Measurements from ENCODE around the gene ANKRD36C. TPM values are rescaled to one million over a fixed set of nuclear protein-coding genes. Genes with fewer than 3 reads are reported as not detected.
"Not testable (repeated sequence)": the region's sequence is repeated elsewhere in the genome, so short reads cannot be mapped to it uniquely, and the experiment has no call there.

The ANKRD36C gene
- total and polyA plus RNA-seq, 9 of the 15 experiments (the other 6 are each of a cell fraction or from before 2014, with no cell fraction given): 4.4 to 51.6 (median 11.9) TPM

DNA sequence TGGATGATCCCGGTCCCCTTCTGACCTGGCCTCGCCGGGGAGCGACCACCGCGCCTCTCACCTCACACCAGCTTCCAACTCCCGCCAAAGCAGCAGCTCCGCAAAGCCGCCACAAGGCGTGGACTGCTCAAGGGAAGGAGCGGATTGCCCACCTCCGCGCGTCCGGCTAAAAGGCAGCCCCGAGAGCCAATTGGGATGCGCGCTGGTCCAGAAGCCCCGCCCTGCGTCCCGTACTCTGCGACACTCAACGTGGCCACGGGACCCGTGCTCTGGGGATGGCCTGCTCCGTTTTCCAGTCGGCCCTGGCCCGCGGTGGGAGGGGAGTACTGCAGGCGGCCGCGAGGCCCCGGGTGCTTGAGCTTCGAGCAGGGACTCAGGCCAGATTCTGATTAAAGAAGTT, 43.2 kb upstream of the ANKRD36C start, which contains the start of gene GPAT2:
GPAT2 (minus strand) TSS at position 125 of the 400 bp plus-strand sequence. CDS start 2,557 bp downstream, outside the sequence.
- H2AFZ ChIP-seq (ENCODE audit: low read depth, low read length); H3K79me2 ChIP-seq (ENCODE audit: control insufficient read depth, insufficient read depth, low read length); H4K20me1 ChIP-seq (replicated peaks; ENCODE audit: control insufficient read depth, insufficient read depth, low read length); H3K27ac ChIP-seq (ENCODE audit: extremely low read depth, low read depth, low read length); H3K36me3 ChIP-seq (ENCODE audit: control insufficient read depth, insufficient read depth, low read length); BruUV-seq (replicated peaks); H3K4me1 ChIP-seq (replicated peaks in 1 of 2; ENCODE audit: control insufficient read depth in 2 of 2, insufficient read depth in 2 of 2, low read length in 2 of 2); H3K27me3 ChIP-seq (ENCODE audit: control insufficient read depth in 2 of 2, insufficient read depth in 2 of 2, low read length in 2 of 2); DNase-seq (ENCODE audit: extremely low read depth in 1 of 4, low spot score in 3 of 4); FAIRE-seq; H3K9me1 ChIP-seq (ENCODE audit: control insufficient read depth, insufficient read depth, low read length); POLR2A ChIA-PET; CTCF ChIA-PET (ENCODE audit: low intra/inter-chr PET ratio); H3K9ac ChIP-seq (ENCODE audit: insufficient read depth in 1 of 2, low read depth in 2 of 2, low read length in 2 of 2); H3K4me3 ChIP-seq; intact Hi-C loops (cut with micrococcal nuclease); H3K4me2 ChIP-seq (ENCODE audit: insufficient read depth, low read length); H3K9me3 ChIP-seq (replicated peaks; ENCODE audit: control insufficient read depth, insufficient read depth, low read depth, low read length): not testable (repeated sequence)
- no CpG with 5 or more reads among the region's 34 CpGs for WGBS (ENCODE audit: insufficient coverage, low coverage, missing lambda C conversion rate)
- in situ Hi-C loops (cut with MboI): loop anchor here (10.0 kb wide), 1 partner anchor 640 kb away; no protein-coding TSS in a partner anchor
- ATAC-seq: peak; percentile 32

DNA sequence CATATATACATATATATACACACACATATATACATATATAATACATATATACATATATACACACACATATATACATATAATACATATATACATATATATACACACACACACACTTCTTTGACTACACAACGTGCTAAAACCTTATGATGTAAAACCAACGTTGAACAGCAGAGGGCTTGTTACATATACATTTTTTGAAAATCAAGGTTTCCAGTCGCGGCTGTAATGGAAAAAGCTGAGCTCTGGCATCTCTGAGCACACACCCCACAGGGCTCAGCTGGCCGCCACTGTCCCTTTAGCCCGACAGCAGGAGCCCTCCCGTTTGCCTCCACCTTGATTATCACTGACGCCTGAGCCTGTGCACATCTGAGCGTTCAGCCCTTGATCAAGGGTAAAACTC, 42.4 kb upstream of the ANKRD36C start:
- ATAC-seq (peak; percentile 59), FAIRE-seq (peak; percentile 29)
- in situ Hi-C loops (cut with MboI): loop anchor here (10.0 kb wide), 1 partner anchor 639 kb away; no protein-coding TSS in a partner anchor
- H3K4me1 ChIP-seq (replicated peaks in 1 of 2; ENCODE audit: control insufficient read depth in 2 of 2, insufficient read depth in 2 of 2, low read length in 2 of 2); H3K4me3 ChIP-seq; H3K36me3 ChIP-seq (ENCODE audit: control insufficient read depth, insufficient read depth, low read length); H3K27ac ChIP-seq (ENCODE audit: extremely low read depth, low read depth, low read length); H3K27me3 ChIP-seq (ENCODE audit: control insufficient read depth in 2 of 2, insufficient read depth in 2 of 2, low read length in 2 of 2); H2AFZ ChIP-seq (ENCODE audit: low read depth, low read length); POLR2A ChIA-PET; intact Hi-C loops (cut with micrococcal nuclease); DNase-seq (ENCODE audit: extremely low read depth in 1 of 4, low spot score in 3 of 4); H3K79me2 ChIP-seq (ENCODE audit: control insufficient read depth, insufficient read depth, low read length); CTCF ChIA-PET (ENCODE audit: low intra/inter-chr PET ratio); BruUV-seq (replicated peaks); H3K9me1 ChIP-seq (ENCODE audit: control insufficient read depth, insufficient read depth, low read length); H4K20me1 ChIP-seq (replicated peaks; ENCODE audit: control insufficient read depth, insufficient read depth, low read length); H3K9me3 ChIP-seq (replicated peaks; ENCODE audit: control insufficient read depth, insufficient read depth, low read depth, low read length); H3K9ac ChIP-seq (ENCODE audit: insufficient read depth in 1 of 2, low read depth in 2 of 2, low read length in 2 of 2); H3K4me2 ChIP-seq (ENCODE audit: insufficient read depth, low read length): not testable (repeated sequence)
- WGBS (ENCODE audit: insufficient coverage, low coverage, missing lambda C conversion rate): no CpG with 5 or more reads among the region's 9 CpGs

DNA sequence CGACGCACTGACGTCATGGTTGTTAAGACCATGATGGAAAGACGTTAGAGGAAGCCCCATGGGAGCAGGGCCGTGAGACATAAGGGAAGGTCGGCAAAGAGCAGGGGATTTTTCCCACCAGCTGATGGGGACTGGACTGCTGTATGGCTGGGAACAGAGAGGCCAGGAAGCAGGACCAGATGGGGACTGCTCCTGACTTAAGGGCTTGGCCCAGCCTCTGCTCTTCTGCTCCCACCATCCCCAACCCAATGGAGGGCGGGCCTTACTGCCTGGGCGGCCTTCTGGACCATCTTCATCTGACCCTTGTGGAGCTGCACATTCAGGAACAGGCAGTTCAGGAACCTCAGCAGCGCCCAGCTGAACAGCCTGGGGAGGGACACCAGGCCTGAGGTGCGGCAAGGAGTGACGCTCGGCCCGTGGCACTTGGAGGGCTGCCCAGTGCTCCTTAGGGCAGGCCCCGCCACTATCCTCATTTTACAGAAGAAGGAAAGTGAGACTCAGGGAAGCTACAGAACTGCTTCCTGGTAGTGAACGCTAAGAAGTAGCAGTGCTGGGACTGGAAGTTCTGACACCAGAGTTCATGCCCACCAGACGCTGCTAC, 36.2 kb upstream of the ANKRD36C start:
- H3K27me3 ChIP-seq (ENCODE audit: control insufficient read depth in 2 of 2, insufficient read depth in 2 of 2, low read length in 2 of 2); in situ Hi-C loops (cut with MboI); ATAC-seq; H3K9me3 ChIP-seq (replicated peaks; ENCODE audit: control insufficient read depth, insufficient read depth, low read depth, low read length); intact Hi-C loops (cut with micrococcal nuclease); DNase-seq (ENCODE audit: extremely low read depth in 1 of 4, low spot score in 3 of 4); CTCF ChIA-PET (ENCODE audit: low intra/inter-chr PET ratio); H3K4me3 ChIP-seq; BruUV-seq (replicated peaks); POLR2A ChIA-PET; H3K4me2 ChIP-seq (ENCODE audit: insufficient read depth, low read length); H3K9me1 ChIP-seq (ENCODE audit: control insufficient read depth, insufficient read depth, low read length); H3K79me2 ChIP-seq (ENCODE audit: control insufficient read depth, insufficient read depth, low read length); H3K36me3 ChIP-seq (ENCODE audit: control insufficient read depth, insufficient read depth, low read length); H2AFZ ChIP-seq (ENCODE audit: low read depth, low read length); H4K20me1 ChIP-seq (replicated peaks; ENCODE audit: control insufficient read depth, insufficient read depth, low read length); H3K9ac ChIP-seq (ENCODE audit: insufficient read depth in 1 of 2, low read depth in 2 of 2, low read length in 2 of 2); H3K27ac ChIP-seq (ENCODE audit: extremely low read depth, low read depth, low read length): not testable (repeated sequence)
- H3K4me1 ChIP-seq (replicated peaks in 1 of 2; ENCODE audit: control insufficient read depth in 2 of 2, insufficient read depth in 2 of 2, low read length in 2 of 2): peaks cover 0 to 11% of the 10 kb centered on the region in 2 experiments; a peak in 2 of 5 replicates
- WGBS (ENCODE audit: insufficient coverage, low coverage, missing lambda C conversion rate): no CpG with 5 or more reads among the region's 16 CpGs
- peak; percentile 54 for FAIRE-seq

DNA sequence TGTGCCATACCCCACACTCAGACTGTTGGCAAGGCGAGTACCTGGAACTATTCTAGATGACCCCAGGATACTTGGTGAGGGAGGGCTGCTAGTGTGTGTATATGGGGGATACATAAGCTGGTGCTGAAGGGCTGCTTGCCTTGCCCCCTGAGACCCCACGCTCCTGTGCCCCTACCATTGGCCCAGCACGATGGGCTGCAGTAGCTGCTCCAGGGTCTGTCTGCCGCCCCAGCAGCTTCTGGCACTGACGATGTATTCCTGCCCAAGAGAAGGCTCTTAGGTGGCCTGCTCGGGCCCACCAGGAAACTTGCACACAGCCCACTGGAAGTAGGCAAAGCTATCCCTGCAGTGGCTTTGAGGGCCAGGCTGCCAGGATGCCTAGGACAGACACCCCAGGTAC, 34.1 kb upstream of the ANKRD36C start:
- H3K4me1 ChIP-seq (replicated peaks in 1 of 2; ENCODE audit: control insufficient read depth in 2 of 2, insufficient read depth in 2 of 2, low read length in 2 of 2): peaks cover 0 to 13% of the 10 kb centered on the region in 2 experiments; a peak in 2 of 5 replicates
- H3K4me3 ChIP-seq; H3K9me3 ChIP-seq (replicated peaks; ENCODE audit: control insufficient read depth, insufficient read depth, low read depth, low read length); DNase-seq (ENCODE audit: extremely low read depth in 1 of 4, low spot score in 3 of 4); in situ Hi-C loops (cut with MboI); H3K9me1 ChIP-seq (ENCODE audit: control insufficient read depth, insufficient read depth, low read length); H3K36me3 ChIP-seq (ENCODE audit: control insufficient read depth, insufficient read depth, low read length); POLR2A ChIA-PET; CTCF ChIA-PET (ENCODE audit: low intra/inter-chr PET ratio); H3K4me2 ChIP-seq (ENCODE audit: insufficient read depth, low read length); ATAC-seq; H3K9ac ChIP-seq (ENCODE audit: insufficient read depth in 1 of 2, low read depth in 2 of 2, low read length in 2 of 2); H2AFZ ChIP-seq (ENCODE audit: low read depth, low read length); H3K27me3 ChIP-seq (ENCODE audit: control insufficient read depth in 2 of 2, insufficient read depth in 2 of 2, low read length in 2 of 2); BruUV-seq (replicated peaks); intact Hi-C loops (cut with micrococcal nuclease); H3K27ac ChIP-seq (ENCODE audit: extremely low read depth, low read depth, low read length); FAIRE-seq; H3K79me2 ChIP-seq (ENCODE audit: control insufficient read depth, insufficient read depth, low read length); H4K20me1 ChIP-seq (replicated peaks; ENCODE audit: control insufficient read depth, insufficient read depth, low read length): not testable (repeated sequence)
- 0% methylated on average over 3 of the region's 6 CpGs for WGBS (ENCODE audit: insufficient coverage, low coverage, missing lambda C conversion rate)

Data from K562 (cell line).